Activated CD8-positive, alpha-beta memory T cell treated with anti-CD3 and anti-CD28 coated beads, Interleukin-2, amount 50 U/mL, for 24 hours (primary cell): ENCODE results near the gene TRIM38.
"Not testable (repeated sequence)": the region's sequence is repeated elsewhere in the genome, so short reads cannot be mapped to it uniquely, and the experiment has no call there.

Experiments used
- DNase-seq: peaks from one replicate; pipeline ENCODE4 v3.0.0-alpha.2; 2020; ENCODE audit errors: extremely low read depth

Gene TRIM38

GRCh38 chr6:25942561-25943147 lies 19.9 kb upstream of the TRIM38 start:
- no peak for DNase-seq

- DNase-seq: no peak
These were observed 18.7 kb upstream of the TRIM38 start for GRCh38 chr6:25943887-25944286.

GRCh38 chr6:25944688-25945574 lies 17.7 kb upstream of the TRIM38 start:
- no peak for DNase-seq

- DNase-seq: not testable (repeated sequence)
These were observed 16.9 kb upstream of the TRIM38 start for GRCh38 chr6:25945738-25946137.

GRCh38 chr6:25946631-25947030 lies 16.0 kb upstream of the TRIM38 start:
- no peak for DNase-seq

GRCh38 chr6:25947492-25947891 lies 15.1 kb upstream of the TRIM38 start:
- DNase-seq: not testable (repeated sequence)

- DNase-seq: no peak
These were observed 12.9 kb upstream of the TRIM38 start for GRCh38 chr6:25949695-25950094.

- no peak for DNase-seq
These were observed 12.3 kb upstream of the TRIM38 start for GRCh38 chr6:25950297-25950696.

- DNase-seq: no peak
These were observed 11.1 kb upstream of the TRIM38 start for GRCh38 chr6:25951296-25952032.

GRCh38 chr6:25952535-25952934 lies 10.1 kb upstream of the TRIM38 start:
- no peak for DNase-seq

- DNase-seq: no peak
These were observed 8.9 kb upstream of the TRIM38 start for GRCh38 chr6:25953733-25954132.

- no peak for DNase-seq
These were observed 7.8 kb upstream of the TRIM38 start for GRCh38 chr6:25954756-25955155.

GRCh38 chr6:25956226-25956625 lies 6.4 kb upstream of the TRIM38 start:
- no peak for DNase-seq

GRCh38 chr6:25958700-25959162 lies 3.9 kb upstream of the TRIM38 start:
- no peak for DNase-seq

- no peak for DNase-seq
These were observed 2.6 kb upstream of the TRIM38 start for GRCh38 chr6:25959890-25960536.

- DNase-seq: no peak
These were observed 1.9 kb upstream of the TRIM38 start for GRCh38 chr6:25960734-25961133.

- DNase-seq: no peak
These were observed 918 bp upstream of the TRIM38 start for GRCh38 chr6:25961619-25962148.

GRCh38 chr6:25963426-25964123 lies 973 bp downstream of the TRIM38 start:
- DNase-seq: no peak

GRCh38 chr6:25965058-25965457 lies 2.5 kb downstream of the TRIM38 start:
- DNase-seq: no peak

- DNase-seq: no peak
These were observed 4.1 kb downstream of the TRIM38 start for GRCh38 chr6:25966711-25967110.

GRCh38 chr6:25968769-25969168 lies 6.2 kb downstream of the TRIM38 start:
- DNase-seq: no peak
